ENCODE data around the gene SLC25A5.

DNA sequence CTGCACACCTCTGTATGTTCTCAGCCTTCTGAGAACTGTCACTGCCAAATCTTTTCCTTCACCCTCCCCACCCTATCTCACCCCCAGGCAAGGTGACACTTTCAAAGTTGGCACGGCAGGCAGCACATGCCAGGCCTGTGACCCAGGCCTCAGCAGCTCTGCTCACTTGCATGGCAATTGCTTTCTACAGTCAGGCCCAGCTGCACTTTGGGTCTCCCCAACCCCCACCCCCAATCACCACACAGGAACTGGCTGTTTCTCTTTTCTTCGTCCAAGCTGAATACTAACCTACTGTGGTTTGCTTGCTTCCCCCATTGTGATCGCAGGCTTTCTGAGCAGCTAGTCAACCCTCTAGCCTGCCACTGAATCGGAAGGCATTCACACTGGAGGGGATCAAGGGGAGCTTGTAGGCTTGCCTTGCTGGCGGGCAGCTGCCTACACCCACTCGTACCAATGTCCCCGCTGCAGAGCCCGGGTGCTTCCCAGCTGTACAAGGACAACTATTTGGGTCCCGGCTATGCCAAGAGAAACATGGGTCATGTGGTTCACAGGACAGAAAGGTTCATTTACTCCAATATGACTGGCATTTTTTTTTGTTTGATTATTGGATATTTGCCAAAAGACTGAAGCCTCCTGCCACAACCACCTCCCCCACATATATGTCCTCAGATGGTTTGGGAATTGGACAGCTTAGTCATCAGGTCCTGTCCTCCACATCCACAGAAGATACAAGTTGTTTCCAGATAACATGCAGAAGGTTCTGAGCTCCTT lies 41.0 kb upstream of the SLC25A5 start:
- no peak for TF ChIP-seq POLR2A (IDR thresholded peaks at IDR 0.05)
- TF ChIP-seq, protein P1, sequence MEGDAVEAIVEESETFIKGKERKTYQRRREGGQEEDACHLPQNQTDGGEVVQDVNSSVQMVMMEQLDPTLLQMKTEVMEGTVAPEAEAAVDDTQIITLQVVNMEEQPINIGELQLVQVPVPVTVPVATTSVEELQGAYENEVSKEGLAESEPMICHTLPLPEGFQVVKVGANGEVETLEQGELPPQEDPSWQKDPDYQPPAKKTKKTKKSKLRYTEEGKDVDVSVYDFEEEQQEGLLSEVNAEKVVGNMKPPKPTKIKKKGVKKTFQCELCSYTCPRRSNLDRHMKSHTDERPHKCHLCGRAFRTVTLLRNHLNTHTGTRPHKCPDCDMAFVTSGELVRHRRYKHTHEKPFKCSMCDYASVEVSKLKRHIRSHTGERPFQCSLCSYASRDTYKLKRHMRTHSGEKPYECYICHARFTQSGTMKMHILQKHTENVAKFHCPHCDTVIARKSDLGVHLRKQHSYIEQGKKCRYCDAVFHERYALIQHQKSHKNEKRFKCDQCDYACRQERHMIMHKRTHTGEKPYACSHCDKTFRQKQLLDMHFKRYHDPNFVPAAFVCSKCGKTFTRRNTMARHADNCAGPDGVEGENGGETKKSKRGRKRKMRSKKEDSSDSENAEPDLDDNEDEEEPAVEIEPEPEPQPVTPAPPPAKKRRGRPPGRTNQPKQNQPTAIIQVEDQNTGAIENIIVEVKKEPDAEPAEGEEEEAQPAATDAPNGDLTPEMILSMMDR (IDR thresholded peaks at IDR 0.05), result no peak
